A204.1 (cell line): ENCODE data around the gene HSPA4.
"Not testable (repeated sequence)": the region's sequence is repeated elsewhere in the genome, so short reads cannot be mapped to it uniquely, and the experiment has no call there.

Experiments used
- FAIRE-seq: peaks from 2 replicates; lab custom pipeline; 2012; peaks lifted over from hg19 to GRCh38; lab: Jason Lieb, UNC

Gene HSPA4

GRCh38 chr5:133051542-133052316, at the start of gene HSPA4:
Gene HSPA4, plus strand, starts transcription at chr5:133052013. Its CDS starts 238 bp downstream, at chr5:133052251.
- FAIRE-seq: peak; percentile 82

- no peak for FAIRE-seq
Measured at GRCh38 chr5:133006653-133007052, 45.2 kb upstream of the HSPA4 start.

GRCh38 chr5:133008455-133008854, 43.4 kb upstream of the HSPA4 start:
- FAIRE-seq: not testable (repeated sequence)

- FAIRE-seq: no peak
Measured at GRCh38 chr5:133015466-133015865, 36.3 kb upstream of the HSPA4 start.

- FAIRE-seq: no peak
Measured at GRCh38 chr5:133017964-133018363, 33.8 kb upstream of the HSPA4 start.

GRCh38 chr5:133019471-133019870, 32.3 kb upstream of the HSPA4 start:
- FAIRE-seq: not testable (repeated sequence)

GRCh38 chr5:133025804-133026663, 25.8 kb upstream of the HSPA4 start, which contains the start of gene ZCCHC10:
Gene ZCCHC10, minus strand, starts transcription at chr5:133026549. Its CDS starts 12 bp downstream, at chr5:133026537.
- FAIRE-seq: no peak

GRCh38 chr5:133026664-133027153, 25.1 kb upstream of the HSPA4 start:
- FAIRE-seq: no peak

- FAIRE-seq: no peak
Measured at GRCh38 chr5:133029416-133029815, 22.4 kb upstream of the HSPA4 start.

GRCh38 chr5:133030343-133031005, 21.3 kb upstream of the HSPA4 start:
- no peak for FAIRE-seq

GRCh38 chr5:133032852-133033742, 18.7 kb upstream of the HSPA4 start:
- no peak for FAIRE-seq

GRCh38 chr5:133034064-133034463, 17.7 kb upstream of the HSPA4 start:
- FAIRE-seq: no peak

GRCh38 chr5:133035224-133035623, 16.6 kb upstream of the HSPA4 start:
- FAIRE-seq: no peak

GRCh38 chr5:133036677-133037076, 15.1 kb upstream of the HSPA4 start:
- not testable (repeated sequence) for FAIRE-seq

GRCh38 chr5:133041157-133041784, 10.5 kb upstream of the HSPA4 start:
- no peak for FAIRE-seq

GRCh38 chr5:133041910-133042309, 9.9 kb upstream of the HSPA4 start:
- FAIRE-seq: no peak

- not testable (repeated sequence) for FAIRE-seq
Measured at GRCh38 chr5:133046560-133046959, 5.3 kb upstream of the HSPA4 start.

- no peak for FAIRE-seq
Measured at GRCh38 chr5:133047404-133047803, 4.4 kb upstream of the HSPA4 start.

GRCh38 chr5:133048993-133049725, 2.7 kb upstream of the HSPA4 start:
- no peak for FAIRE-seq

GRCh38 chr5:133049726-133050048, 2.1 kb upstream of the HSPA4 start:
- FAIRE-seq: no peak
